HepG2 (cell line): ENCODE data around the gene ADGRF1. TPM values are rescaled to one million over a fixed set of nuclear protein-coding genes. Genes with fewer than 3 reads are reported as not detected.

Experiments used
- ATAC-seq: fragments of 200-7000 bp; cut with Tn5 transposase; 3 replicates; pipeline ENCODE4 v1.9.1; 2020; ENCODE audit warnings: mild to moderate bottlenecking, moderate library complexity
- BruUV-seq: library from RNA; stranded (reverse); fragments of 400-500 nt; replicated peaks from 2 replicates; lab custom pipeline; 2021; lab: Mats Ljungman, UMichigan
- CTCF ChIA-PET: fragments of 300-600 bp; formaldehyde crosslinking; extraction: SDS; loops from one replicate; lab custom pipeline; 2021; ENCODE audit warnings: low total read pairs, inconsistent platforms, low intra/inter-chr PET ratio; lab: Yijun Ruan, JAX
- POLR2A ChIA-PET: fragments of 350-600 bp; sonication (Branson Sonifier 250); formaldehyde crosslinking; loops from one replicate; lab custom pipeline; 2020; ENCODE audit warnings: antibody characterized with exemption, inconsistent platforms; lab: Yijun Ruan, JAX
- DNase-seq: peaks from one replicate; pipeline ENCODE4 v3.0.0-alpha.2; 2015; ENCODE audit warnings: low spot score
- FAIRE-seq: peaks from 3 replicates; lab custom pipeline; 2011; peaks lifted over from hg19 to GRCh38; lab: Jason Lieb, UNC
- H2AFZ ChIP-seq: one replicate; pipeline ENCODE4 v1.6.1; 2011; ENCODE audit warnings: low read length, inconsistent platforms
- H3K27ac ChIP-seq: fragments of 300-600 bp; 3 replicates; pipeline ENCODE4 v1.8.0; 2011; ENCODE audit warnings: mixed run types, mild to moderate bottlenecking, mixed read lengths, low read length, inconsistent platforms; ENCODE audit not compliant: insufficient read depth; ENCODE audit errors: extremely low read length
- H3K27me3 ChIP-seq, 2 experiments: fragments of 200-600 bp in 1 of 2; 2 replicates in 1 of 2; 3 replicates in 1 of 2; pipeline versions ENCODE4 v1.6.0 to v1.8.0; 2011; ENCODE audit warnings: low read length in 2 of 2, mild to moderate bottlenecking in 2 of 2, moderate library complexity in 2 of 2, inconsistent platforms in 1 of 2; ENCODE audit not compliant: insufficient read depth in 2 of 2, control insufficient read depth in 1 of 2
- H3K36me3 ChIP-seq, 2 experiments: fragments of 200-600 bp in 1 of 2; replicated peaks in 1 of 2; 2 replicates in 1 of 2; 3 replicates in 1 of 2; pipeline versions ENCODE4 v1.5.1 to v1.8.0; 2011; ENCODE audit warnings: low read length in 2 of 2, inconsistent platforms in 1 of 2; ENCODE audit not compliant: insufficient read depth in 2 of 2, control insufficient read depth in 1 of 2
- H3K4me1 ChIP-seq: 2 replicates; pipeline ENCODE4 v1.5.1; 2012; ENCODE audit warnings: low read length, inconsistent platforms; ENCODE audit not compliant: insufficient read depth
- H3K4me2 ChIP-seq: 2 replicates; pipeline ENCODE4 v1.6.0; 2011; ENCODE audit warnings: low read depth, low read length, inconsistent platforms
- H3K4me3 ChIP-seq, 3 experiments: fragments of 200-600 bp in 1 of 3; sonication (generic), shearing (Covaris generic) in 1 of 3; replicated peaks in 1 of 3; 2 replicates each; pipeline ENCODE4 v1.5.1; 2011 to 2016; ENCODE audit warnings: low read length in 3 of 3, inconsistent platforms in 2 of 3, low read depth in 2 of 3, mild to moderate bottlenecking in 2 of 3, control low read depth in 1 of 3, mixed read lengths in 1 of 3; ENCODE audit not compliant: insufficient read depth in 1 of 3
- H3K79me2 ChIP-seq: one replicate; pipeline ENCODE4 v1.6.1; 2011; ENCODE audit warnings: low read length, inconsistent platforms; ENCODE audit not compliant: insufficient read depth
- H3K9ac ChIP-seq: 2 replicates; pipeline ENCODE4 v1.6.0; 2011; ENCODE audit warnings: mild to moderate bottlenecking, low read depth, low read length, inconsistent platforms; ENCODE audit not compliant: insufficient read depth
- H3K9me3 ChIP-seq: 2 replicates; pipeline ENCODE4 v1.5.1; 2012; ENCODE audit warnings: mild to moderate bottlenecking, low read length
- H4K20me1 ChIP-seq: 2 replicates; pipeline ENCODE4 v1.6.0; 2011; ENCODE audit warnings: inconsistent platforms, mild to moderate bottlenecking, low read length, moderate library complexity; ENCODE audit not compliant: insufficient read depth
- CBX1 ChIP-seq: IDR thresholded peaks from one replicate; pipeline ENCODE4 v1.6.1; 2016; ENCODE audit warnings: antibody characterized with exemption, low read depth
- MAFF ChIP-seq: IDR thresholded peaks from 2 replicates; pipeline ENCODE4 v1.6.1; 2011; ENCODE audit warnings: low read depth, low read length, improper control_type of control experiment
- MAFK ChIP-seq, 2 experiments: IDR thresholded peaks in 1 of 2; conservative IDR thresholded peaks in 1 of 2; 2 replicates each; pipeline ENCODE4 v1.6.1; 2011; ENCODE audit warnings: improper control_type of control experiment in 2 of 2, low read length in 2 of 2
- MXD1 ChIP-seq: sonication (generic); formaldehyde crosslinking; IDR thresholded peaks from 2 replicates; pipeline ENCODE4 v1.4.0; 2020; ENCODE audit warnings: mild to moderate bottlenecking, missing genetic modification reagents
- ZNF687 ChIP-seq: sonication (generic); formaldehyde crosslinking; IDR thresholded peaks from 2 replicates; pipeline ENCODE4 v1.5.1; 2020; ENCODE audit warnings: mild to moderate bottlenecking, missing genetic modification reagents, moderate library complexity
- in situ Hi-C: cut with HindIII; loops from 2 replicates; pipeline ENCODE4 v1.10.0; 2017; ENCODE audit warnings: low pct_unique_long_range_greater_than_20kb; ENCODE audit not compliant: extremely low pct_ligation_motif_present
- intact Hi-C: fragments of 100-400 bp; cut with micrococcal nuclease; formaldehyde crosslinking; loops from one replicate; pipeline ENCODE4 v1.10.0; 2022; ENCODE audit not compliant: unreplicated experiment
- polyA plus RNA-seq, 8 experiments: library from polyadenylated mRNA; depleted of rRNA in 3 of 8; stranded (reverse) in 7 of 8; unstranded in 1 of 8; fragments of >200 nt; fragmentation: Illumina TruSeq in 4 of 8; extraction: Trizol in 4 of 8; gene quantifications; 2 replicates each; pipeline versions ENCODE4 v1.2.1 to v1.2.3, GENCODE V29; 2011 to 2016; ENCODE audit warnings: low read depth in 4 of 8, missing spikeins in 1 of 8, mixed read lengths in 1 of 8; ENCODE audit not compliant: insufficient read depth in 1 of 8
- total RNA-seq, 5 experiments: library from RNA; depleted of rRNA; stranded (reverse); fragments of >200 nt; fragmentation: Illumina TruSeq; extraction: Trizol; gene quantifications; 2 replicates each; pipeline ENCODE4 v1.2.3, GENCODE V29; 2016; ENCODE audit warnings: low read depth in 1 of 5

The ADGRF1 gene
- total and polyA plus RNA-seq, 2 of the 13 experiments (the other 11 are each of a cell fraction or from before 2014, with no cell fraction given): not detected

- no peak for FAIRE-seq
- BruUV-seq: no TSS peak
- no peak for ATAC-seq
- TF ChIP-seq MAFK (conservative IDR thresholded peaks at IDR 0.05 in 1 of 2, IDR thresholded peaks at IDR 0.05 in 1 of 2; ENCODE audit: low read length in 2 of 2) (peak; percentile 94 to 97), ZNF687 (no peak), CBX1 (no peak), MAFF (peak; percentile 95), MXD1 (no peak)
- no peak overlapping the region for H3K27ac ChIP-seq
- no peaks in the 10 kb centered on the region for H3K9me3 ChIP-seq
- no peak overlapping the region for H3K4me2 ChIP-seq
- peaks cover 28% of the 10 kb centered on the region for H3K4me1 ChIP-seq
- CTCF ChIA-PET: interaction anchor here (2.1 kb wide), 1 partner anchor 200 kb away, joined by 7 read pairs; no protein-coding TSS in a partner anchor
- no peak overlapping the region for H3K9ac ChIP-seq
- H3K79me2 ChIP-seq: no peaks in the 10 kb centered on the region
- intact Hi-C loops (no loop called here), in situ Hi-C loops (loop anchor here (5.0 kb wide), 1 partner anchor 196 kb away; no protein-coding TSS in a partner anchor)
- no peak for DNase-seq
- H3K27me3 ChIP-seq: peaks cover under 1 to 2% of the 10 kb centered on the region in 2 experiments; a peak in 2 of 5 replicates
- H3K36me3 ChIP-seq: no peaks in the 10 kb centered on the region
- no peak overlapping the region for H2AFZ ChIP-seq
- no peak overlapping the region for H3K4me3 ChIP-seq
- H4K20me1 ChIP-seq: no peaks in the 10 kb centered on the region
- POLR2A ChIA-PET: no interaction called here
Measured at GRCh38 chr6:47048638-47049037, 6.5 kb upstream of the ADGRF1 start.
